GM12864 (cell line): ENCODE results near the gene SCAMP5.

ENCODE experiments used
- DNase-seq: peaks from one replicate; pipeline ENCODE4 v3.0.0-alpha.2; 2011; ENCODE audit warnings: low read depth
- H3K4me3 ChIP-seq: 2 replicates; pipeline ENCODE4 v1.5.1; 2011; ENCODE audit warnings: mild to moderate bottlenecking, low read depth, low read length, control low read depth
- CTCF ChIP-seq: IDR thresholded peaks from 2 replicates; pipeline ENCODE4 v1.5.1; 2011; ENCODE audit warnings: low read depth, mild to moderate bottlenecking, moderate library complexity, low read length, control low read depth, inconsistent platforms; ENCODE audit errors: missing control alignments

SCAMP5 gene

GRCh38 chr15:75019916-75020315 lies 24.6 kb downstream of the SCAMP5 start:
- no peak for TF ChIP-seq CTCF
- no peak for DNase-seq
- no peak overlapping the region for H3K4me3 ChIP-seq

- no peak for TF ChIP-seq CTCF
- DNase-seq = no peak
- no peak overlapping the region for H3K4me3 ChIP-seq
These were observed 26.0 kb downstream of the SCAMP5 start for GRCh38 chr15:75021341-75021740.

- TF ChIP-seq CTCF = no peak
- no peak overlapping the region for H3K4me3 ChIP-seq
- no peak for DNase-seq
These were observed 27.4 kb downstream of the SCAMP5 start for GRCh38 chr15:75022783-75023180.

- peak; percentile 88 for DNase-seq
- peak within 1 kb of the TSS; percentile 93 for H3K4me3 ChIP-seq
- no peak for TF ChIP-seq CTCF
These were observed 28.0 kb downstream of the SCAMP5 start, which contains the start of gene PPCDC for GRCh38 chr15:75023181-75023871. TSS of gene PPCDC (plus strand) at chr15:75023590. CDS start at chr15:75028319, 4,729 bp downstream.

- no peak for TF ChIP-seq CTCF
These were observed 28.7 kb downstream of the SCAMP5 start for GRCh38 chr15:75023872-75024636.

GRCh38 chr15:75025107-75025506 lies 29.7 kb downstream of the SCAMP5 start:
- no peak for TF ChIP-seq CTCF
- no peak for DNase-seq
- H3K4me3 ChIP-seq = no peak overlapping the region

More at GRCh38 chr15:75023872-75024636, 28.7 kb downstream of the SCAMP5 start:
- peak overlapping the region; percentile 93 for H3K4me3 ChIP-seq
- DNase-seq = no peak
